H1 (cell line): ENCODE results near the gene CASK. TPM values are rescaled to one million over a fixed set of nuclear protein-coding genes. Genes with fewer than 3 reads are reported as not detected.

Experiments
- CTCF ChIA-PET: fragments of 300-600 bp; sonication (Branson Sonifier 250); formaldehyde crosslinking; loops from one replicate; lab custom pipeline; 2021; ENCODE audit not compliant: partially characterized antibody; lab: Charles Lee
- POLR2A ChIA-PET: fragments of 300-600 bp; sonication (Branson Sonifier 250); formaldehyde crosslinking; loops from one replicate; lab custom pipeline; 2021; ENCODE audit warnings: inconsistent platforms; ENCODE audit not compliant: partially characterized antibody; lab: Charles Lee
- DNase-seq, 2 experiments: peaks; one replicate each; pipeline versions ENCODE4 v3.0.0 to v3.0.0-alpha.2; 2010 to 2022; ENCODE audit warnings: low spot score in 2 of 2, low read depth in 1 of 2, mixed read lengths in 1 of 2
- FAIRE-seq: peaks from 2 replicates; lab custom pipeline; 2011; peaks lifted over from hg19 to GRCh38; lab: Jason Lieb, UNC
- H2AFZ ChIP-seq: 2 replicates; pipeline ENCODE4 v1.8.1; 2012; ENCODE audit warnings: low read length, inconsistent platforms
- H2AK5ac ChIP-seq: 2 replicates; pipeline ENCODE4 v1.6.1; 2013; ENCODE audit warnings: low read depth, low read length
- H2BK120ac ChIP-seq: replicated peaks from 2 replicates; pipeline ENCODE3; 2013; ENCODE audit warnings: low read depth, low read length, inconsistent platforms
- H2BK12ac ChIP-seq: 2 replicates; pipeline ENCODE4 v1.6.1; 2013; ENCODE audit warnings: low read depth, low read length
- H2BK15ac ChIP-seq: 2 replicates; pipeline ENCODE4 v1.6.1; 2013; ENCODE audit warnings: low read length
- H2BK20ac ChIP-seq: 2 replicates; pipeline ENCODE4 v1.6.1; 2013; ENCODE audit warnings: low read length
- H2BK5ac ChIP-seq: 2 replicates; pipeline ENCODE4 v1.6.1; 2013; ENCODE audit warnings: low read depth, low read length
- H3K14ac ChIP-seq: 2 replicates; pipeline ENCODE4 v1.6.1; 2013; ENCODE audit warnings: inconsistent platforms; ENCODE audit not compliant: insufficient read length
- H3K18ac ChIP-seq: 2 replicates; pipeline ENCODE4 v1.6.1; 2013; ENCODE audit warnings: low read length; ENCODE audit errors: extremely low read depth
- H3K23ac ChIP-seq: 2 replicates; pipeline ENCODE4 v1.6.1; 2013; ENCODE audit warnings: inconsistent platforms; ENCODE audit not compliant: insufficient read length
- H3K23me2 ChIP-seq: 2 replicates; pipeline ENCODE4 v1.6.1; 2013; ENCODE audit warnings: low read depth, low read length
- H3K27ac ChIP-seq: 2 replicates; pipeline ENCODE4 v1.6.1; 2011; ENCODE audit warnings: low read depth, low read length, inconsistent platforms
- H3K27me3 ChIP-seq, 4 experiments: replicated peaks in 1 of 4; 1 replicate in 1 of 4; 2 replicates in 3 of 4; pipeline versions ENCODE4 v1.6.1 to v1.8.1; 2011 to 2013; ENCODE audit warnings: low read length in 3 of 4, mild to moderate bottlenecking in 3 of 4, inconsistent platforms in 2 of 4, mixed read lengths in 2 of 4, moderate library complexity in 1 of 4; ENCODE audit not compliant: control insufficient read depth in 3 of 4, insufficient read depth in 3 of 4; ENCODE audit errors: extremely low read depth in 1 of 4
- H3K36me3 ChIP-seq, 4 experiments: 2 replicates each; pipeline versions ENCODE4 v1.6.1 to v1.8.1; 2011 to 2013; ENCODE audit warnings: mild to moderate bottlenecking in 4 of 4, low read length in 3 of 4, moderate library complexity in 2 of 4, control low read depth in 1 of 4, inconsistent platforms in 1 of 4; ENCODE audit not compliant: insufficient read depth in 4 of 4, control insufficient read depth in 2 of 4
- H3K4ac ChIP-seq: replicated peaks from 2 replicates; pipeline ENCODE3; 2013; ENCODE audit warnings: low read length, low read depth, mixed read lengths, inconsistent platforms; ENCODE audit not compliant: insufficient read length
- H3K4me1 ChIP-seq, 4 experiments: replicated peaks in 1 of 4; 1 replicate in 1 of 4; 2 replicates in 3 of 4; pipeline versions ENCODE4 v1.6.1 to v1.8.1; 2011 to 2013; ENCODE audit warnings: low read length in 3 of 4, inconsistent platforms in 2 of 4, mixed read lengths in 1 of 4; ENCODE audit not compliant: insufficient read depth in 4 of 4, control insufficient read depth in 3 of 4
- H3K4me2 ChIP-seq, 2 experiments: 2 replicates each; pipeline versions ENCODE4 v1.6.1 to v1.8.1; 2011 to 2013; ENCODE audit warnings: low read depth in 2 of 2, low read length in 2 of 2, control low read depth in 1 of 2, inconsistent platforms in 1 of 2, mild to moderate bottlenecking in 1 of 2; ENCODE audit not compliant: insufficient read depth in 1 of 2
- H3K4me3 ChIP-seq, 4 experiments: fragments of 200-600, 300-600 bp in 1 of 4; sonication (generic), shearing (Covaris generic), sonication (Bioruptor Twin) in 1 of 4; 2 replicates each; pipeline versions ENCODE4 v1.5.1 to v1.8.1; 2011 to 2016; ENCODE audit warnings: low read length in 4 of 4, low read depth in 3 of 4, control low read depth in 2 of 4, inconsistent platforms in 2 of 4, mild to moderate bottlenecking in 2 of 4, mixed read lengths in 1 of 4, moderate library complexity in 1 of 4; ENCODE audit not compliant: insufficient read depth in 2 of 4; ENCODE audit errors: extremely low read depth in 1 of 4
- H3K56ac ChIP-seq: replicated peaks from 2 replicates; pipeline ENCODE3; 2013; ENCODE audit warnings: low read depth, mild to moderate bottlenecking, mixed read lengths, low read length, inconsistent platforms; ENCODE audit not compliant: insufficient read length
- H3K79me1 ChIP-seq: 2 replicates; pipeline ENCODE4 v1.6.1; 2013; ENCODE audit warnings: low read depth, low read length, control low read depth
- H3K79me2 ChIP-seq, 2 experiments: 2 replicates each; pipeline versions ENCODE4 v1.6.1 to v1.8.1; 2012 to 2013; ENCODE audit warnings: low read length in 2 of 2, mild to moderate bottlenecking in 2 of 2, inconsistent platforms in 1 of 2; ENCODE audit not compliant: insufficient read depth in 2 of 2, control insufficient read depth in 1 of 2
- H3K9ac ChIP-seq, 4 experiments: replicated peaks in 1 of 4; 1 replicate in 1 of 4; 2 replicates in 3 of 4; pipeline versions ENCODE4 v1.6.1 to v1.8.1; 2011 to 2013; ENCODE audit warnings: low read depth in 3 of 4, low read length in 3 of 4, control low read depth in 2 of 4, mild to moderate bottlenecking in 2 of 4, moderate library complexity in 2 of 4, inconsistent platforms in 1 of 4; ENCODE audit errors: extremely low read depth in 1 of 4
- H3K9me3 ChIP-seq, 2 experiments: 2 replicates each; pipeline versions ENCODE4 v1.6.1 to v1.8.1; 2012 to 2013; ENCODE audit warnings: mild to moderate bottlenecking in 2 of 2, moderate library complexity in 2 of 2, control low read depth in 1 of 2, inconsistent platforms in 1 of 2, low read depth in 1 of 2, low read length in 1 of 2, mixed read lengths in 1 of 2; ENCODE audit not compliant: insufficient read depth in 2 of 2
- H4K20me1 ChIP-seq, 2 experiments: replicated peaks in 1 of 2; 2 replicates each; pipeline versions ENCODE3 to v1.8.1; 2011 to 2013; ENCODE audit warnings: inconsistent platforms in 2 of 2, low read length in 2 of 2, mild to moderate bottlenecking in 1 of 2; ENCODE audit not compliant: insufficient read depth in 2 of 2, control insufficient read depth in 1 of 2
- H4K5ac ChIP-seq: 2 replicates; pipeline ENCODE4 v1.6.1; 2013; ENCODE audit warnings: low read length, low read depth, mixed read lengths, inconsistent platforms; ENCODE audit not compliant: insufficient read length
- H4K8ac ChIP-seq: 2 replicates; pipeline ENCODE4 v1.8.0; 2013; ENCODE audit warnings: mild to moderate bottlenecking, moderate library complexity, low read length, inconsistent platforms; ENCODE audit not compliant: insufficient read depth; ENCODE audit errors: extremely low read depth
- H4K91ac ChIP-seq: replicated peaks from 2 replicates; pipeline ENCODE3; 2013; ENCODE audit warnings: low read length, mixed read lengths, inconsistent platforms; ENCODE audit not compliant: insufficient read length
- FOSL1 ChIP-seq: IDR thresholded peaks from 2 replicates; pipeline ENCODE4 v1.6.1; 2011; ENCODE audit warnings: mild to moderate bottlenecking, low read depth, low read length, moderate library complexity; ENCODE audit not compliant: insufficient read depth
- GABPA ChIP-seq: IDR thresholded peaks from 2 replicates; pipeline ENCODE4 v1.6.1; 2011; ENCODE audit warnings: mild to moderate bottlenecking, low read length, moderate library complexity, borderline replicate concordance; ENCODE audit not compliant: insufficient read depth
- KDM4A ChIP-seq: IDR thresholded peaks from one replicate; pipeline ENCODE4 v1.7.1; 2012; ENCODE audit warnings: low read depth, mild to moderate bottlenecking, moderate library complexity, low read length, inconsistent platforms; ENCODE audit not compliant: severe bottlenecking
- RBBP5 ChIP-seq: IDR thresholded peaks from 2 replicates; pipeline ENCODE4 v1.7.1; 2012; ENCODE audit warnings: low read depth, mild to moderate bottlenecking, inconsistent platforms, low read length, moderate library complexity, borderline replicate concordance
- SIN3A ChIP-seq, 2 experiments: IDR thresholded peaks in 1 of 2; conservative IDR thresholded peaks in 1 of 2; 2 replicates each; pipeline ENCODE4 v1.6.1; 2011 to 2012; ENCODE audit warnings: low read length in 2 of 2, improper control_type of control experiment in 1 of 2, low read depth in 1 of 2, mild to moderate bottlenecking in 1 of 2
- ZNF274 ChIP-seq: IDR thresholded peaks from 2 replicates; pipeline ENCODE4 v1.7.0; 2012; ENCODE audit warnings: low read length, borderline replicate concordance; ENCODE audit errors: extremely low read depth
- WGBS, 2 experiments: shearing (Covaris generic) in 1 of 2; methylation state at CpG; one replicate each; pipeline versions ENCODE4 v1.1.6 to v1.1.7; 2013 to 2015; ENCODE audit warnings: low lambda C conversion rate in 2 of 2, mixed read lengths in 2 of 2, inconsistent platforms in 1 of 2, low coverage in 1 of 2, missing lambda C conversion rate in 1 of 2; ENCODE audit not compliant: insufficient replicate concordance in 2 of 2, insufficient coverage in 1 of 2, insufficient read length in 1 of 2; ENCODE audit errors: extremely low coverage in 1 of 2, missing lambda C conversion rate in 1 of 2; 5-methylcytosine and 5-hydroxymethylcytosine counted together
- polyA plus RNA-seq, 7 experiments: library from polyadenylated mRNA; depleted of rRNA in 3 of 7; stranded (reverse) in 5 of 7; unstranded in 2 of 7; fragments of >200 nt in 5 of 7; fragments of 200-250 nt in 2 of 7; gene quantifications; 1 replicate in 5 of 7; 2 replicates in 1 of 7; 4 replicates in 1 of 7; pipeline versions ENCODE4 v1.2.1 to v1.2.3, GENCODE V29; 2011 to 2013; ENCODE audit warnings: missing spikeins in 2 of 7, mixed read lengths in 2 of 7
- total RNA-seq: library from RNA; stranded (reverse); fragmentation: NEBNext Ultra II Directional; extraction: Animal tissue kit (Norgen Biotek cat#: 25700); gene quantifications from 2 replicates; pipeline ENCODE4 v1.2.1, GENCODE V29; 2021

CASK gene
- total and polyA plus RNA-seq, 2 of the 8 experiments (the other 6 are each of a cell fraction or from before 2014, with no cell fraction given): 21.6 to 55.1 TPM

DNA sequence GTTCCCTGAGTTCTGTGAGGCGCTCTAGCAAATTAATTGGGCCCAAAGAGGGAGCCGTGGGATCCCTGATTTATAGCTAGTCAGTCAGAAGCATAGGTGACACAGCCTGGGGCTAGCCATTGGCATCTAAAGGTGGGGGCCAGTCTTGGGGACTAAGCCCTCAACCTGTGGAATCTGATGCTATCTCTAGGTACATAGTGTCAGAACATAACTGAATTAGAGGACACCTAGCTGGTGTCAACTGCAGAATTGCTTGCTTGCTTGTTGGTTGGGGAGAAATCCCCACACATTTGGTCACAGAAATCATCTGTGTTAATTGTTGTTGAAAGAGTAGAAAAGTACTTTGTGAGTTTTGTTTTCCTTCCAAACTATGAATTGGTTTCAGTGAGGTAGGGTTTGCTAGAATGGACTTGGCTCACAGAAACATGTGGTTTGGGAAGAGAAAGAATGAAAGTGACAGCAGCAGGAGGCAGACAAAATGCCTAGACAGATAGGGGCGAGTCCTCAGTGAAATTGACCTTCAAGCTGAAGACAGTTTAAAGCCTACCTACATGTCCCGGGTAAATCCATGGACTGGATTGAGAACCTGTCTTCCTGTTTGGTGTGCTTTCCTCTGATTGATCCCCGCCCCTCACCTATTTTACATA, 212.2 kb downstream of the CASK start:
- Histone ChIP-seq H3K27me3 (no peaks in the 10 kb centered on the region), H4K5ac (no peak overlapping the region), H2BK12ac (no peak overlapping the region), H3K79me2 (no peaks in the 10 kb centered on the region), H2AK5ac (no peak overlapping the region), H2BK15ac (no peak overlapping the region), H3K56ac (no peak overlapping the region), H3K9ac (no peak overlapping the region), H3K23ac (no peak overlapping the region), H3K36me3 (no peaks in the 10 kb centered on the region), H2BK120ac (no peak overlapping the region), H3K4me1 (peaks cover 0 to 13% (median 0%) of the 10 kb centered on the region in 4 experiments; a peak in 3 of 7 replicates), H4K20me1 (no peaks in the 10 kb centered on the region), H3K4me3 (no peak overlapping the region), H2AFZ (no peak overlapping the region), H2BK5ac (no peak overlapping the region), H3K23me2 (no peaks in the 10 kb centered on the region), H4K91ac (no peak overlapping the region), H3K79me1 (no peaks in the 10 kb centered on the region), H3K14ac (no peak overlapping the region), H3K27ac (no peak overlapping the region), H2BK20ac (no peak overlapping the region), H3K4ac (no peak overlapping the region), H4K8ac (no peak overlapping the region), H3K9me3 (no peaks in the 10 kb centered on the region), H3K4me2 (no peak overlapping the region), H3K18ac (no peak overlapping the region)
- POLR2A ChIA-PET: no interaction called here
- DNase-seq (no peak), FAIRE-seq (no peak)
- TF ChIP-seq ZNF274: no peak
- TF ChIP-seq FOSL1: no peak
- TF ChIP-seq GABPA: no peak
- no peak for TF ChIP-seq RBBP5
- TF ChIP-seq SIN3A (conservative IDR thresholded peaks at IDR 0.05 in 1 of 2, IDR thresholded peaks at IDR 0.05 in 1 of 2; ENCODE audit: low read depth in 1 of 2, low read length in 2 of 2): no peak
- no peak for TF ChIP-seq KDM4A
- CTCF ChIA-PET: interaction anchor here (1.0 kb wide), 1 partner anchor 17 kb away, joined by 3 read pairs; no protein-coding TSS in a partner anchor
- WGBS, 2 experiments: 96% methylated on average over 5 of the region's 5 CpGs; no CpG with 5 or more reads in 1 of the 2 experiments
